GM23338 (cell line): ENCODE results near the gene RAB8B. TPM values are rescaled to one million over a fixed set of nuclear protein-coding genes. Genes with fewer than 3 reads are reported as not detected.

ENCODE experiments used
- ATAC-seq: fragments of 200-7000 bp; cut with Tn5 transposase; 3 replicates; pipeline ENCODE4 v1.9.1; 2020
- DNase-seq: peaks from one replicate; pipeline ENCODE4 v3.0.0-alpha.2; 2015; ENCODE audit warnings: low spot score
- H2AFZ ChIP-seq: fragments of 200-600 bp; sonication (generic); 2 replicates; pipeline ENCODE4 v1.8.0; 2016; ENCODE audit warnings: antibody characterized with exemption, mild to moderate bottlenecking, moderate library complexity
- H3F3A ChIP-seq: fragments of 200-600 bp; sonication (generic); replicated peaks from 2 replicates; pipeline ENCODE4 v1.8.0; 2017; ENCODE audit warnings: antibody characterized with exemption, mixed run types, low read depth
- H3K27ac ChIP-seq: fragments of 200-600 bp; sonication (generic); 2 replicates; pipeline ENCODE4 v1.6.1; 2016; ENCODE audit warnings: low read depth
- H3K27me3 ChIP-seq: fragments of 200-600 bp; sonication (generic); 2 replicates; pipeline ENCODE4 v1.8.0; 2016; ENCODE audit warnings: mild to moderate bottlenecking, mixed run types, moderate library complexity; ENCODE audit not compliant: insufficient read depth
- H3K36me3 ChIP-seq: fragments of 200-600 bp; sonication (generic); 2 replicates; pipeline ENCODE4 v1.8.0; 2016; ENCODE audit warnings: mild to moderate bottlenecking; ENCODE audit not compliant: insufficient read depth
- H3K4me1 ChIP-seq: fragments of 200-600 bp; sonication (generic); 2 replicates; pipeline ENCODE4 v1.8.0; 2016; ENCODE audit warnings: mild to moderate bottlenecking, moderate library complexity; ENCODE audit not compliant: insufficient read depth
- H3K4me2 ChIP-seq: fragments of 200-600 bp; sonication (generic); 2 replicates; pipeline ENCODE4 v1.7.1; 2017; ENCODE audit warnings: mixed run types
- H3K4me3 ChIP-seq: fragments of 200-600 bp; sonication (generic); 2 replicates; pipeline ENCODE4 v1.6.1; 2016; ENCODE audit warnings: mixed run types
- H3K79me2 ChIP-seq: fragments of 200-600 bp; sonication (generic); replicated peaks from 2 replicates; pipeline ENCODE4 v1.8.0; 2017; ENCODE audit warnings: mild to moderate bottlenecking; ENCODE audit not compliant: insufficient read depth
- H3K9me2 ChIP-seq: fragments of 200-600 bp; sonication (generic); 2 replicates; pipeline ENCODE4 v1.8.0; 2017; ENCODE audit not compliant: insufficient read depth
- H4K20me1 ChIP-seq: fragments of 200-600 bp; sonication (generic); replicated peaks from 2 replicates; pipeline ENCODE4 v1.8.0; 2017; ENCODE audit warnings: mild to moderate bottlenecking; ENCODE audit not compliant: insufficient read depth
- H3K27ac Mint-ChIP-seq: 2 replicates; pipeline ENCODE4 v1.8.0; 2020; ENCODE audit warnings: inconsistent platforms, mild to moderate bottlenecking, moderate library complexity, mixed read lengths
- H3K27me3 Mint-ChIP-seq: 3 replicates; pipeline ENCODE4 v1.8.0; 2022; ENCODE audit warnings: low read depth, mild to moderate bottlenecking, moderate library complexity, mixed read lengths, inconsistent platforms; ENCODE audit not compliant: insufficient read depth, poor library complexity
- H3K36me3 Mint-ChIP-seq: 3 replicates; pipeline ENCODE4 v1.8.0; 2021; ENCODE audit warnings: low read depth, mild to moderate bottlenecking, inconsistent platforms, moderate library complexity, mixed read lengths
- H3K4me1 Mint-ChIP-seq: 3 replicates; pipeline ENCODE4 v1.8.0; 2020; ENCODE audit warnings: mild to moderate bottlenecking, inconsistent platforms, mixed read lengths
- H3K4me3 Mint-ChIP-seq: 3 replicates; pipeline ENCODE4 v1.8.0; 2021; ENCODE audit warnings: moderate library complexity, mild to moderate bottlenecking, inconsistent platforms, mixed read lengths
- H3K9me3 Mint-ChIP-seq: 3 replicates; pipeline ENCODE4 v1.8.0; 2020; ENCODE audit warnings: moderate library complexity, mild to moderate bottlenecking, inconsistent platforms, mixed read lengths
- CREB1 ChIP-seq: fragments of 250-450 bp; sonication (Bioruptor Pico); IDR thresholded peaks from 2 replicates; pipeline ENCODE4 v1.5.0; 2020; ENCODE audit warnings: low read depth, mild to moderate bottlenecking, moderate library complexity
- EZH2 ChIP-seq: fragments of 200-600 bp; sonication (generic); IDR thresholded peaks from one replicate; pipeline ENCODE4 v1.8.0; 2017; ENCODE audit warnings: antibody characterized with exemption, mild to moderate bottlenecking, low read depth; ENCODE audit not compliant: unreplicated experiment
- EZH2phosphoT487 ChIP-seq: fragments of 200-600 bp; sonication (generic); IDR thresholded peaks from one replicate; pipeline ENCODE4 v1.8.1; 2018; ENCODE audit warnings: antibody characterized with exemption; ENCODE audit not compliant: unreplicated experiment
- JUNB ChIP-seq: IDR thresholded peaks from one replicate; pipeline ENCODE4 v1.6.1; 2016; ENCODE audit warnings: antibody characterized with exemption; ENCODE audit not compliant: unreplicated experiment
- NANOG ChIP-seq: IDR thresholded peaks from 2 replicates; pipeline ENCODE4 v1.6.1; 2016; ENCODE audit warnings: antibody characterized with exemption, borderline replicate concordance
- POLR2AphosphoS5 ChIP-seq: IDR thresholded peaks from 2 replicates; pipeline ENCODE4 v1.6.1; 2016; ENCODE audit warnings: antibody characterized with exemption, low read depth
- STAT1 ChIP-seq: IDR thresholded peaks from one replicate; pipeline ENCODE4 v1.6.1; 2016; ENCODE audit warnings: antibody characterized with exemption; ENCODE audit not compliant: unreplicated experiment
- ZNF114 ChIP-seq: fragments of 250-450 bp; sonication (Bioruptor Pico); IDR thresholded peaks from 2 replicates; pipeline ENCODE4 v1.5.0; 2020; ENCODE audit warnings: mild to moderate bottlenecking, moderate library complexity
- polyA plus RNA-seq: library from polyadenylated mRNA; unstranded; fragments of >200 nt; fragmentation: Nextera tagmentation; extraction: Ambion mirVana; gene quantifications from 2 replicates; pipeline ENCODE4 v1.2.1, GENCODE V29; 2016
- total RNA-seq: library from RNA; depleted of rRNA; stranded (reverse); fragments of >200 nt; shearing (Covaris generic); gene quantifications from 2 replicates; pipeline ENCODE4 v1.2.3, GENCODE V29; 2014
- TF ChIP-seq, protein P1 (sequence below): IDR thresholded peaks from 2 replicates; pipeline ENCODE4 v1.6.1; 2016; ENCODE audit warnings: antibody characterized with exemption
- TF ChIP-seq, protein P2 (sequence below), 2 experiments: fragments of 200-600 bp in 1 of 2; sonication (generic) in 1 of 2; conservative IDR thresholded peaks; 2 replicates each; pipeline versions ENCODE4 v1.5.1 to v1.6.1; 2016 to 2017; ENCODE audit warnings: antibody characterized with exemption in 2 of 2, low read depth in 2 of 2, mild to moderate bottlenecking in 2 of 2, moderate library complexity in 1 of 2
- TF ChIP-seq, protein P3 (sequence below): IDR thresholded peaks from one replicate; pipeline ENCODE4 v1.6.1; 2018; ENCODE audit warnings: antibody characterized with exemption; ENCODE audit not compliant: unreplicated experiment

RAB8B gene
- total and polyA plus RNA-seq, 2 experiments from 2014 or later: 23.2 to 41.7 TPM

DNA sequence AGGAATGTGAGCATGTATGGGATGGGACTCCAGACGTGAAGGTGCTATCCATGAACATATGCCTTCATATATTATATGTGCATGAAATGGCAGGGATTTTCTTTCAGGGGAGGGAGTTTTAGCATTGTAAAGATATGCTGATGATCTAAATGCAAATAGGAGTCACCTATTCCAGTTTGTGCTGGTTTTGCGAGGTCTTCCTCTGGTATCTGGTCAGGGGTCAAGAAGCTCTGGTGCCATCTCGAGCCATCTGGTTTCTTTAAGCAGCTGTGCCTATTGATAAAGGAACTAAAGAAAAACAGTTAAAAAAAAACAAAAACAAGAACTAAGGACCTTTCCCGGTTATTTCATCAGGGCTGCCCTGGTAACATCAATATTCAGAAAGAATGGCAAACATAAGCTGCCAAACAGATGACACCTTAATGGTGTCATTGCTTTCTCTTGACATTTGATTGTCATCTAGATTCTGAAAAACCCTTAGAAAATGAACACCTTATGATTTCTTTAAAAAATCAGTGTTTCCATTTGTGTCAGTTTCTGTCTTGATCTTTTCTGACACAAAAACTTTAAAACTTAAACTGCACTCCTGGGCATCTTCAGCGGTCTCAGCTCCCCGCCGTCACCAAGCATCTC is 110.7 kb downstream of the RAB8B start (continued):
- TF ChIP-seq NANOG (no peak), STAT1 (no peak), EZH2 (no peak), CREB1 (no peak), JUNB (no peak)
- TF ChIP-seq, protein P1, sequence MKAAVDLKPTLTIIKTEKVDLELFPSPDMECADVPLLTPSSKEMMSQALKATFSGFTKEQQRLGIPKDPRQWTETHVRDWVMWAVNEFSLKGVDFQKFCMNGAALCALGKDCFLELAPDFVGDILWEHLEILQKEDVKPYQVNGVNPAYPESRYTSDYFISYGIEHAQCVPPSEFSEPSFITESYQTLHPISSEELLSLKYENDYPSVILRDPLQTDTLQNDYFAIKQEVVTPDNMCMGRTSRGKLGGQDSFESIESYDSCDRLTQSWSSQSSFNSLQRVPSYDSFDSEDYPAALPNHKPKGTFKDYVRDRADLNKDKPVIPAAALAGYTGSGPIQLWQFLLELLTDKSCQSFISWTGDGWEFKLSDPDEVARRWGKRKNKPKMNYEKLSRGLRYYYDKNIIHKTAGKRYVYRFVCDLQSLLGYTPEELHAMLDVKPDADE: no peak
- TF ChIP-seq, protein P2, sequence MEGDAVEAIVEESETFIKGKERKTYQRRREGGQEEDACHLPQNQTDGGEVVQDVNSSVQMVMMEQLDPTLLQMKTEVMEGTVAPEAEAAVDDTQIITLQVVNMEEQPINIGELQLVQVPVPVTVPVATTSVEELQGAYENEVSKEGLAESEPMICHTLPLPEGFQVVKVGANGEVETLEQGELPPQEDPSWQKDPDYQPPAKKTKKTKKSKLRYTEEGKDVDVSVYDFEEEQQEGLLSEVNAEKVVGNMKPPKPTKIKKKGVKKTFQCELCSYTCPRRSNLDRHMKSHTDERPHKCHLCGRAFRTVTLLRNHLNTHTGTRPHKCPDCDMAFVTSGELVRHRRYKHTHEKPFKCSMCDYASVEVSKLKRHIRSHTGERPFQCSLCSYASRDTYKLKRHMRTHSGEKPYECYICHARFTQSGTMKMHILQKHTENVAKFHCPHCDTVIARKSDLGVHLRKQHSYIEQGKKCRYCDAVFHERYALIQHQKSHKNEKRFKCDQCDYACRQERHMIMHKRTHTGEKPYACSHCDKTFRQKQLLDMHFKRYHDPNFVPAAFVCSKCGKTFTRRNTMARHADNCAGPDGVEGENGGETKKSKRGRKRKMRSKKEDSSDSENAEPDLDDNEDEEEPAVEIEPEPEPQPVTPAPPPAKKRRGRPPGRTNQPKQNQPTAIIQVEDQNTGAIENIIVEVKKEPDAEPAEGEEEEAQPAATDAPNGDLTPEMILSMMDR (conservative IDR thresholded peaks at IDR 0.05; ENCODE audit: low read depth in 2 of 2): no peak
- TF ChIP-seq, protein P3, sequence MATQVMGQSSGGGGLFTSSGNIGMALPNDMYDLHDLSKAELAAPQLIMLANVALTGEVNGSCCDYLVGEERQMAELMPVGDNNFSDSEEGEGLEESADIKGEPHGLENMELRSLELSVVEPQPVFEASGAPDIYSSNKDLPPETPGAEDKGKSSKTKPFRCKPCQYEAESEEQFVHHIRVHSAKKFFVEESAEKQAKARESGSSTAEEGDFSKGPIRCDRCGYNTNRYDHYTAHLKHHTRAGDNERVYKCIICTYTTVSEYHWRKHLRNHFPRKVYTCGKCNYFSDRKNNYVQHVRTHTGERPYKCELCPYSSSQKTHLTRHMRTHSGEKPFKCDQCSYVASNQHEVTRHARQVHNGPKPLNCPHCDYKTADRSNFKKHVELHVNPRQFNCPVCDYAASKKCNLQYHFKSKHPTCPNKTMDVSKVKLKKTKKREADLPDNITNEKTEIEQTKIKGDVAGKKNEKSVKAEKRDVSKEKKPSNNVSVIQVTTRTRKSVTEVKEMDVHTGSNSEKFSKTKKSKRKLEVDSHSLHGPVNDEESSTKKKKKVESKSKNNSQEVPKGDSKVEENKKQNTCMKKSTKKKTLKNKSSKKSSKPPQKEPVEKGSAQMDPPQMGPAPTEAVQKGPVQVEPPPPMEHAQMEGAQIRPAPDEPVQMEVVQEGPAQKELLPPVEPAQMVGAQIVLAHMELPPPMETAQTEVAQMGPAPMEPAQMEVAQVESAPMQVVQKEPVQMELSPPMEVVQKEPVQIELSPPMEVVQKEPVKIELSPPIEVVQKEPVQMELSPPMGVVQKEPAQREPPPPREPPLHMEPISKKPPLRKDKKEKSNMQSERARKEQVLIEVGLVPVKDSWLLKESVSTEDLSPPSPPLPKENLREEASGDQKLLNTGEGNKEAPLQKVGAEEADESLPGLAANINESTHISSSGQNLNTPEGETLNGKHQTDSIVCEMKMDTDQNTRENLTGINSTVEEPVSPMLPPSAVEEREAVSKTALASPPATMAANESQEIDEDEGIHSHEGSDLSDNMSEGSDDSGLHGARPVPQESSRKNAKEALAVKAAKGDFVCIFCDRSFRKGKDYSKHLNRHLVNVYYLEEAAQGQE: no peak

DNA sequence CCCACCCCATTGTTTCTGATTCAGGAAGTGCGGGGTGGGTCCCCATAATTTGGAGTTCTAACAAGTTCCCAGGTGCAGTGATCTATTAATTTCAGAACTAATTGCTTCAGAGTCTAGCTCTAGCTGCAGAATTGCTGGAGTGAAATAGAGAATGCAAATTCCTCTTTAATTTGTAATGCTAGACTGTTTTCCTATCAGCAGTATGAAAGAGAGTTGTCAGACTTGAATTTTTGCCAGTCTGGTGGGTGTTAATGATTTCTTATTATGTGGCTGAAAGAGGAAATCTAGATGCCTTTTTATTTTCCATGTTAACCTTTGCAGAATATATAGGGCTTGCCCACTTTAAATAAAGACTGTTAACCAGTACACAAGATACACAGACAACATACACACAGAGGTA is 111.7 kb downstream of the RAB8B start:
- Mint-ChIP-seq H3K9me3 (no peaks in the 10 kb centered on the region), H3K27me3 (no peaks in the 10 kb centered on the region), H3K27ac (no peak overlapping the region), H3K36me3 (peaks cover 28% of the 10 kb centered on the region; the same call in 2 of the 3 replicates), H3K4me1 (peaks cover 14% of the 10 kb centered on the region), H3K4me3 (no peak overlapping the region)
- Histone ChIP-seq H3K27ac (no peak overlapping the region), H3K27me3 (no peaks in the 10 kb centered on the region), H3K79me2 (no peaks in the 10 kb centered on the region), H3K36me3 (no peaks in the 10 kb centered on the region), H4K20me1 (no peaks in the 10 kb centered on the region), H3K4me2 (no peak overlapping the region), H2AFZ (no peak overlapping the region), H3K9me2 (no peaks in the 10 kb centered on the region), H3K4me3 (no peak overlapping the region), H3K4me1 (no peaks in the 10 kb centered on the region), H3F3A (no peaks in the 10 kb centered on the region)
- DNase-seq (no peak), ATAC-seq (no peak)
- TF ChIP-seq STAT1 (no peak), POLR2AphosphoS5 (no peak), NANOG (no peak), EZH2 (no peak), JUNB (no peak), EZH2phosphoT487 (no peak), ZNF114 (no peak), CREB1 (no peak)
- TF ChIP-seq, protein P2 (conservative IDR thresholded peaks at IDR 0.05; ENCODE audit: low read depth in 2 of 2): no peak
- TF ChIP-seq, protein P1: no peak
